ENCODE results near the gene MIA2. TPM values are rescaled to one million over a fixed set of nuclear protein-coding genes. Genes with fewer than 3 reads are reported as not detected.

The MIA2 gene
- total RNA-seq, 1 experiment from 2014 or later = 11.8 TPM

DNA sequence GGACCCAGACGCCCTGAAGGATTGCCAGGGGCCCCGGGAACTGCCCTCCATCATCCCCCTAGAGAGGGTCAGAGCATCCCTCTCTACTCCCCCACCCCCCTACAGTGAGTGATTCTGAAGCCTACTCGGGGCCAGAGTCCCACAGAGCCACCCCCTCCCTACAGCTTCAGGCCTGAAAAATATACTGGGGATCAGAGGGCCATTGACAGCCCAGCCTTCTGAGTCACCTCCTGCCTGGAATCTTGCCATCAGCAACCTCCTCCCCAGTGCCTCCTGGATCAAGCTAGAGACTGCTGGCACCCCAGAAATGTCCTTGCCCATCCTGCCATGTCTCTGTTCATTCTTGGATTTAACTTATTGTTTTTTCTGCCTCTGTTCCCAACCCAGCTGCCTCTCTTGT lies 21.7 kb upstream of the MIA2 start:
- intact Hi-C loops (cut with micrococcal nuclease) = no loop called here
- H3K27me3 ChIP-seq (ENCODE audit: low read length) = no peaks in the 10 kb centered on the region
- DNase-seq = peak; percentile 51
- no peaks in the 10 kb centered on the region for H3K36me3 ChIP-seq (ENCODE audit: low read depth, low read length)
- peaks cover 14% of the 10 kb centered on the region for H3K4me1 ChIP-seq (ENCODE audit: insufficient read depth, low read length)
- H3K4me2 ChIP-seq (ENCODE audit: low read length) = 0 out of 2 replicates have a peak overlapping the region, but pooled peaks have one; percentile 33
- H3K9me2 ChIP-seq (replicated peaks; ENCODE audit: low read length) = no peaks in the 10 kb centered on the region
- TF ChIP-seq EZH2phosphoT487 (IDR thresholded peaks at IDR 0.05; ENCODE audit: borderline replicate concordance, low read length) (no peak), EZH2 (IDR thresholded peaks at IDR 0.05; ENCODE audit: low read length, unreplicated experiment) (no peak)
- TF ChIP-seq, protein P1, sequence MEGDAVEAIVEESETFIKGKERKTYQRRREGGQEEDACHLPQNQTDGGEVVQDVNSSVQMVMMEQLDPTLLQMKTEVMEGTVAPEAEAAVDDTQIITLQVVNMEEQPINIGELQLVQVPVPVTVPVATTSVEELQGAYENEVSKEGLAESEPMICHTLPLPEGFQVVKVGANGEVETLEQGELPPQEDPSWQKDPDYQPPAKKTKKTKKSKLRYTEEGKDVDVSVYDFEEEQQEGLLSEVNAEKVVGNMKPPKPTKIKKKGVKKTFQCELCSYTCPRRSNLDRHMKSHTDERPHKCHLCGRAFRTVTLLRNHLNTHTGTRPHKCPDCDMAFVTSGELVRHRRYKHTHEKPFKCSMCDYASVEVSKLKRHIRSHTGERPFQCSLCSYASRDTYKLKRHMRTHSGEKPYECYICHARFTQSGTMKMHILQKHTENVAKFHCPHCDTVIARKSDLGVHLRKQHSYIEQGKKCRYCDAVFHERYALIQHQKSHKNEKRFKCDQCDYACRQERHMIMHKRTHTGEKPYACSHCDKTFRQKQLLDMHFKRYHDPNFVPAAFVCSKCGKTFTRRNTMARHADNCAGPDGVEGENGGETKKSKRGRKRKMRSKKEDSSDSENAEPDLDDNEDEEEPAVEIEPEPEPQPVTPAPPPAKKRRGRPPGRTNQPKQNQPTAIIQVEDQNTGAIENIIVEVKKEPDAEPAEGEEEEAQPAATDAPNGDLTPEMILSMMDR (conservative IDR thresholded peaks at IDR 0.05; ENCODE audit: low read depth, low read length) = no peak
- no peak overlapping the region for H2AFZ ChIP-seq (ENCODE audit: low read length)
- H3K9ac ChIP-seq (ENCODE audit: low read length) = no peak overlapping the region
- ChIA-PET POLR2A (ENCODE audit: unreplicated experiment) (no interaction called here), CTCF (no interaction called here)
- no TSS peak for BruUV-seq (replicated peaks)
- no peaks in the 10 kb centered on the region for H3K9me3 ChIP-seq (ENCODE audit: low read length)
- H3F3A ChIP-seq (ENCODE audit: low read length, unreplicated experiment) = no peaks in the 10 kb centered on the region
- H3K79me2 ChIP-seq (ENCODE audit: low read length) = no peaks in the 10 kb centered on the region
- peak; percentile 86 for ATAC-seq
- H3K4me3 ChIP-seq (ENCODE audit: low read length) = no peak overlapping the region
- H3K27ac ChIP-seq (ENCODE audit: low read length) = no peak overlapping the region
- no peaks in the 10 kb centered on the region for H4K20me1 ChIP-seq (ENCODE audit: low read length)

DNA sequence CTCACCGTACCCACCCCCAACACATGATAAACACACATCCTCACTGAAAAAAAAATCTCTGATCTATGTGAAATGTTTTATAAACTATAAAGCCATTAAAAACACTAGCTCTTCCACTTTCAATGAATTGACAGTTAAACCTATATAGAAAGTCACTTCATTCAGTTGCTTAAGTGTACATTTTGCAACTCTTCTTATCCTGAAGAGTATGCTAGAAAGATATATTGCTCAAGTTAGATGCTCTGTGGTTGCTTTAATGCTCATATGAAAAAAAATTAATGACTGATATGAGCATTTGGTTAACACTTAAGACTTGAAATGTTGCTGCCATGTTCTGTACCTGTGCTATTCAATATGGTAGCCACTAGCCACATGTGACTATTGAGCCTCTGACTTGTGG lies 21.0 kb upstream of the MIA2 start:
- Histone ChIP-seq H3K9ac (ENCODE audit: low read length) (no peak overlapping the region), H3F3A (ENCODE audit: low read length, unreplicated experiment) (peaks cover 2% of the 10 kb centered on the region), H3K4me1 (ENCODE audit: insufficient read depth, low read length) (peaks cover 20% of the 10 kb centered on the region), H3K9me2 (replicated peaks; ENCODE audit: low read length) (no peaks in the 10 kb centered on the region), H3K27me3 (ENCODE audit: low read length) (no peaks in the 10 kb centered on the region), H3K27ac (ENCODE audit: low read length) (no peak overlapping the region), H3K4me3 (ENCODE audit: low read length) (no peak overlapping the region), H3K79me2 (ENCODE audit: low read length) (no peaks in the 10 kb centered on the region), H4K20me1 (ENCODE audit: low read length) (no peaks in the 10 kb centered on the region), H3K36me3 (ENCODE audit: low read depth, low read length) (no peaks in the 10 kb centered on the region), H3K9me3 (ENCODE audit: low read length) (no peaks in the 10 kb centered on the region), H3K4me2 (ENCODE audit: low read length) (no peak overlapping the region), H2AFZ (ENCODE audit: low read length) (no peak overlapping the region)
- DNase-seq (no peak), ATAC-seq (no peak)
- TF ChIP-seq EZH2 (IDR thresholded peaks at IDR 0.05; ENCODE audit: low read length, unreplicated experiment) (no peak), EZH2phosphoT487 (IDR thresholded peaks at IDR 0.05; ENCODE audit: borderline replicate concordance, low read length) (no peak)
- TF ChIP-seq, protein P1 (conservative IDR thresholded peaks at IDR 0.05; ENCODE audit: low read depth, low read length) = no peak
- intact Hi-C loops (cut with micrococcal nuclease) = no loop called here
- CTCF ChIA-PET = no interaction called here
- POLR2A ChIA-PET (ENCODE audit: unreplicated experiment) = no interaction called here
- no TSS peak for BruUV-seq (replicated peaks)

DNA sequence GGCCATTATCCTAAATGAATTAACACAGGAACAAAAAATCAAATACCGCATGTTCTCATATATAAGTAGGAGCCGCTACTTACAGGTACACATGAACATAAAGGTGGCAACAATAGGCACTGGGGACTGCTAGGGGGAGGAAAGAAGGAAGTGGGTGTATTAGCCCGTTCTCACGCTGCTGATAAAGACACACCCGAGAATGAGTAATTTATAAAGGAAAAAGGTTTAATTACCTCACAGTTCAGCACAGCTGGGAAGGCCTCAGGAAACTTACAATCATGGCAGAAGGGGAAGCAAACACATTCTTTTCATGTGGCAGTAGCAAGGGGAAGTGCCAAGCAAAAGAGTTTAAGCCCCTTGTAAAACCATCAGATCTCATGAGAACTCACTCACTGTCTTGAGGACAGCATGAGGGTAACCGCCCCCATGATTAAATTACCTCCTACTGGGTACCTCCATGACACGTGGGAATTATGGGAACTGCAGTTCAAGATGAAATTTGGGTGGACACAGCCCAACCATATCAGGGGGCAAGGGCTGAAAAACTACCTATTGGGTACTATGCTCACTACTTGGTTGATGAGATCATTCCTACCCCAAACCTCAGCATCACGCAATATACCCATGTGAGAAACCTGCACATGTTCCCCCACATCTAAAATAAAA lies 16.4 kb upstream of the MIA2 start:
- intact Hi-C loops (cut with micrococcal nuclease) = no loop called here
- H3K4me1 ChIP-seq (ENCODE audit: insufficient read depth, low read length) = peaks cover 41% of the 10 kb centered on the region
- H3K9me3 ChIP-seq (ENCODE audit: low read length) = no peaks in the 10 kb centered on the region
- POLR2A ChIA-PET (ENCODE audit: unreplicated experiment) = no interaction called here
- peak overlapping the region; percentile 35; the same call in 1 of the 2 replicates for H2AFZ ChIP-seq (ENCODE audit: low read length)
- H3F3A ChIP-seq (ENCODE audit: low read length, unreplicated experiment) = peaks cover 6% of the 10 kb centered on the region
- no TSS peak for BruUV-seq (replicated peaks)
- no peaks in the 10 kb centered on the region for H3K9me2 ChIP-seq (replicated peaks; ENCODE audit: low read length)
- H3K27me3 ChIP-seq (ENCODE audit: low read length) = no peaks in the 10 kb centered on the region
- CTCF ChIA-PET = no interaction called here
- peak; percentile 14; the same call in 1 of the 2 replicates for ATAC-seq
- H3K79me2 ChIP-seq (ENCODE audit: low read length) = no peaks in the 10 kb centered on the region
- H4K20me1 ChIP-seq (ENCODE audit: low read length) = no peaks in the 10 kb centered on the region
- TF ChIP-seq, protein P1 (conservative IDR thresholded peaks at IDR 0.05; ENCODE audit: low read depth, low read length) = no peak
- no peak for TF ChIP-seq EZH2phosphoT487 (IDR thresholded peaks at IDR 0.05; ENCODE audit: borderline replicate concordance, low read length)
- H3K27ac ChIP-seq (ENCODE audit: low read length) = peak overlapping the region; percentile 91
- no peaks in the 10 kb centered on the region for H3K36me3 ChIP-seq (ENCODE audit: low read depth, low read length)
- H3K9ac ChIP-seq (ENCODE audit: low read length) = peak overlapping the region; percentile 65
- DNase-seq = peak; percentile 58
- no peak overlapping the region for H3K4me3 ChIP-seq (ENCODE audit: low read length)
- H3K4me2 ChIP-seq (ENCODE audit: low read length) = peak overlapping the region; percentile 60

All from PC-3 (cell line).